ENCODE results near the gene TTF2.
A peak's percentile ranks its signal among the peaks of the same experiment; 100 is the strongest.

- TF ChIP-seq CTCF (optimal IDR thresholded peaks at IDR 0.05 in 1 of 3, IDR thresholded peaks at IDR 0.05 in 1 of 3, conservative IDR thresholded peaks at IDR 0.05 in 1 of 3; ENCODE audit: extremely low read depth in 1 of 3, insufficient read depth in 2 of 3, low read length in 3 of 3), result peak; percentile 46 to 66 (median 55)
- TF ChIP-seq EZH2 (IDR thresholded peaks at IDR 0.05; ENCODE audit: low read length), result no peak
Observed at GRCh38 chr1:117093870-117094621, 33.9 kb downstream of the TTF2 start.

Measured in keratinocyte (primary cell).